Sigmoid colon (tissue), 4 donors: Measurements from ENCODE around the gene RPS2.

Experiments
- CTCF ChIP-seq, 4 experiments: fragments of 450-650 bp in 3 of 4; fragments of 200-600 bp in 1 of 4; IDR thresholded peaks; one replicate each; pipeline ENCODE4 v1.5.1; 2016 to 2019; ENCODE audit warnings: antibody characterized with exemption in 4 of 4, mild to moderate bottlenecking in 3 of 4, moderate library complexity in 2 of 4
- POLR2AphosphoS5 ChIP-seq, 4 donors: sonication (generic); formaldehyde crosslinking; IDR thresholded peaks; one replicate each; pipeline ENCODE4 v1.6.1; 2017; ENCODE audit warnings: antibody characterized with exemption in 4 of 4

GRCh38 chr16:1991948-1992703 lies 27.5 kb upstream of the RPS2 start:
- TF ChIP-seq CTCF (IDR thresholded peaks at IDR 0.05) (no peak), POLR2AphosphoS5 (IDR thresholded peaks at IDR 0.05) (peak in 3 of 4 donors; percentile 21 to 40 (median 38))
